HG03108 (cell line): ENCODE data around the gene SCGB1D1.

Experiments used
- ATAC-seq: cut with Tn5 transposase; IDR thresholded peaks from one replicate; pipeline ENCODE4 v1.9.1; 2021; ENCODE audit warnings: moderate library complexity; ENCODE audit not compliant: unreplicated experiment

The SCGB1D1 gene, protein sequence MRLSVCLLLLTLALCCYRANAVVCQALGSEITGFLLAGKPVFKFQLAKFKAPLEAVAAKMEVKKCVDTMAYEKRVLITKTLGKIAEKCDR

DNA sequence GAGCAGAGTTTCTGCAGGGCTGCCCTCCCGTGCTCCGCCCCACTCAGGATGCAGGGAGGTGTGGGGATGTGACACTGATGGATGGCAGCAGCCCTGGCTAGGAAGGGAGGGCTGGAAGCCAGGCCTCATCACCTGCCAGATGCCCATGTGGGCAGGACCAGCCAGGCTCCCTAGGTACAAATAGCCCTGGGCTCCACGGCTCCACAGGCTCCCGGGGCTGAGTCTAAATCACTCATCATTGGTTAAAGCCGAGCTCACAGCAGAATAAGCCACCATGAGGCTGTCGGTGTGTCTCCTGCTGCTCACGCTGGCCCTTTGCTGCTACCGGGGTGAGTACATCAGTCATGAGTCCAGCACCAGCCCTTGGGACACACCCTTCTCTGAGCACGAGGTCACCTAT is at the start of gene SCGB1D1:
Gene SCGB1D1 (plus strand): TSS at position 206 of the 400 bp plus-strand sequence. CDS start 69 bp downstream, at position 275.
- ATAC-seq, result no peak

DNA sequence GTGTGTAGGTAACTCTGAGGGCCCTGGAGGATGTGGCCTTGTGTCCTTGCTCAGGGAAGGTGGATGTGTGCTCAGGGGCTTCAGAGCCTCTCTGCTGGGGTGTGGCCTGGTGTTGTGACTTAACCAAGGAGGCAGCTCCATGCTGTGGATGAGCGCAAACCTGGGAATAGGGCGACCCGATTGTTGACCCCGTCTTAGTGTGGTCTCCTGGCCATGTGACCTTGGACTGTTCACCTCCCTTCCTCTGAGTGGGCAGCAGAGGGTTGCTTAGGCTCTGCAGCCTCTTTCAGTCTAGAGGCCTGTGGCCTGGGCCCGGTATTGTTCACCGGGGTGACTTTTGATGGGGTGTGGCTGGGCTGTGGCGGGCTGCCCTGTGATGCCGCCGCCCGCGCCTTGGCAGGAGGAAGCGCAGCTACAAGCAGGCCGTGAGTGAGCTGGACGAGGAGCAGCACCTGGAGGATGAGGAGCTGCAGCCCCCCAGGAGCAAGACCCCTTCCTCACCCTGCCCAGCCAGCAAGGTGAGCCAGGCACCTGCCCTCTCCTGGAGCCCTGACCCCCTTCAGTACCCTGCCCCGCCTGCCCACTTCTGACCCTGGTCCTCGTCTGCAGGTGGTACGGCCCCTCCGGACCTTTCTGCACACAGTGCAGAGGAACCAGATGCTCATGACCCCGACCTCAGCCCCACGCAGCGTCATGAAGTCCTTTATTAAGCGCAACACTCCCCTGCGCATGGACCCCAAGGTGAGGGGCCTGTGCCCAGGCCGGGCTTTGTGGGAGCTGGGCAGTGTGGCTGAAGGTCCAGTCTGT is 49.5 kb upstream of the SCGB1D1 start:
- ATAC-seq, result no peak

- ATAC-seq, result no peak
These were observed 48.6 kb upstream of the SCGB1D1 start for GRCh38 chr11:62141111-62142042.

DNA sequence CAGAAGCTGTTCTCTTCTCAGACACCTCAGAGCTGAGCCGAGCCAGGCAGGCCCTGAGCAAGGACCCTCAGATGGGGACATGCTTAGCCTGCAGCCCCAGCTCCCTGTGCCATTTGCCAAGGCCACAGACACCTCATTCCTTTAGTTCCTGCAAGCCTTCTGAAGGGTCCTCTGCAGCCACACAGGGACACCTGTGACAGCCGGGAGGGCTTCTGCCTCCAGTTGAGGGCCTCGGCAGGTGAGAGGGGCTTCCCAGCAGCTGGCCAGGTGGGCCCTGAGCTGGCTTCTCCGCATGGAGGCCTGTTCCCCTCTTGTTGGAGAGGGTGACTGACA is 48.0 kb upstream of the SCGB1D1 start:
- no peak for ATAC-seq

DNA sequence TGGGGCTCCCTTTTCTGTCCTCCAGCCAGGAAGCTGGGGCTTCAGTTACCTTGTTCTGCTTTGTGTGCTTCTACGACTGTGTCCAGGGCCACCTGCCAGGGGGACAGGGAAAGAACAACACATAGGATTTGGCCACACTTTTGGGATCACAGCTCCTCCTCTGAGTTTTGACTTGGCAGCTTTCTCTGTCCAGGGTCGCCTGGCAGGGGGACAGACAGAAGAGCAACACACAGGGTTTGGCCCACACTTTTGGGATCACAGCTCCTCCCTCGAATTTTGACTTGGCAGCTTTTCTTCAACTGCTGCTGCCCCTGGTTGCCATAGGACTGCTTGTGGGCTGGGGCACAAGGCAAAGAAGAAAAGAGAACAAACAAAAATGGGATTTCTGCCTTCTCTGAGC is 47.1 kb upstream of the SCGB1D1 start:
- ATAC-seq, result no peak

DNA sequence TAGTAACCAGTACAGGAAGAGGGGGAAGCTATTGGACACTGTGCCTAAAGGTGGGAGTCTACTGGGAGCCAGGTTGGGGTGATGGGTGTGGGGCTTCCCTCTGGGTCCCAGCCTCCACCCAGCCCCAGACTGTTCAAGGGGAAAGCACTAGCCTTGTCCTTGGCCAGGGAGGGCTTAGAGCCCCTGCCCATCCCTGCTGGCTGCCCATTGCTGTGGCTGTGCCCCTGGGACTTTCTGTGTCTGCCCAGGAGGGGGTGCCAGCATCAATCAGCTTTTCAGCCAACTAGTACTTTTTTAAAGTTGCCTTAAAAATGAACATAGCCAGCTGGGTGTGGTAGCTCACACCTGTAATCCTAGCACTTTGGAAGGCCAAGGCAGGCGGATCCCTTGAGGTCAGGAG is 46.3 kb upstream of the SCGB1D1 start:
- ATAC-seq, result no peak

GRCh38 chr11:62144641-62145255 is 45.3 kb upstream of the SCGB1D1 start:
- no peak for ATAC-seq

DNA sequence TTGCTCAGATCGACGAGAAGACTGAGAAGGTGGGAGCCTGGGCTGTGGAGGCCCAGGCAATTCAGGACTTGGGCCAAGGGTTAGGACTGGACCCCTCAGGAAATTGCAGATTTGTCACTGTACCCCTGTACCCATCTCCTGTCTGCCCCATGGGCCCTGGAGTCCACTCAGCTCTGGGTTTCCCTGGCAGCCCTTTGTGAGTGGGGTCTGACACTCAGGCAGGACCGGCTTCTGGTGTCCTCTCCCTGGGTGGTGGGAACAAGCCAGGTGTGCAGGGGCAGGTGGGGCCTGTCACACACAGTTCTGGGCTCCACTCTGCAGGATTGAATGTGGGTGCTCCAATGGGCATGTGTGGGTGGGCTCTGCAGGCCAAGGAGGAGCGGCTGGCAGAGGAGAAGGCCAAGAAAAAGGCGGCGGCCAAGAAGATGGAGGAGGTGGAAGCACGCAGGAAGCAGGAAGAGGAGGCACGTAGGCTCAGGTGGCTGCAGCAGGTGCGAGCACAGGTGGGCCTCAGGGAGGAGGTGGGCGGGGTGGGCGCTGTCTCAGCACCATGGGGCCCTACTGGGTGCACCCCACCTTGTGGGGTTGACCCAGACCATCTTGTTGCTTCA is 44.6 kb upstream of the SCGB1D1 start:
- ATAC-seq, result no peak

DNA sequence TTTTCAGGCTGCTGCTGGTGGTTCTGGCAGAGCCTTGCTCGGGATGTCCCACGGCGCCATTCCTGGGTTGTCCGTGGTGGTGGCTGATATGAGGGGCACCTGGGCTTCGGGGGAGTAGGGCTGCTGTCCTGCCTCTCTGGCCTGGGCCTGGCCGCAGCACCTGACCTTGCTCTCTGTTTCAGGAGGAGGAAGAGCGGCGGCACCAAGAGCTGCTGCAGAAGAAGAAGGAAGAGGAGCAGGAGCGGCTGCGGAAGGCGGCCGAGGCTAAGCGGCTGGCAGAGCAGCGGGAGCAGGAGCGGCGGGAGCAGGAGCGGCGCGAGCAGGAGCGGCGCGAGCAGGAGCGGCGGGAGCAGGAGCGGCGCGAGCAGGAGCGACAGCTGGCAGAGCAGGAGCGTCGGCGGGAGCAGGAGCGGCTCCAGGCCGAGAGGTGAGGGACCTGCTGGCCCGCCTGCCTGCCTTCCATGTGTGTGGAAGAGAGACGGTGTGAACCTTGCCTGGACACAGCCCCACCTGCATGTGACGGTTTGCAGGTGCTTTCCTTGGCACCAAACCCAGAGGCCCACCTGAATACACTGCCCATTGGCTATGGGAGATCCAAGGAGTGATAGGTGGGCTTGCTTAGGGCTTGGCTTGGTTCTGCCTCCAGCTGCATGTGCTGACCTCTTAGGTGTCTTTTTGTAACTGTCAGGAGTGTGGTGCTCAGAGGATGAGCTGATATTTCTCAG is 43.4 kb upstream of the SCGB1D1 start:
- no peak for ATAC-seq

DNA sequence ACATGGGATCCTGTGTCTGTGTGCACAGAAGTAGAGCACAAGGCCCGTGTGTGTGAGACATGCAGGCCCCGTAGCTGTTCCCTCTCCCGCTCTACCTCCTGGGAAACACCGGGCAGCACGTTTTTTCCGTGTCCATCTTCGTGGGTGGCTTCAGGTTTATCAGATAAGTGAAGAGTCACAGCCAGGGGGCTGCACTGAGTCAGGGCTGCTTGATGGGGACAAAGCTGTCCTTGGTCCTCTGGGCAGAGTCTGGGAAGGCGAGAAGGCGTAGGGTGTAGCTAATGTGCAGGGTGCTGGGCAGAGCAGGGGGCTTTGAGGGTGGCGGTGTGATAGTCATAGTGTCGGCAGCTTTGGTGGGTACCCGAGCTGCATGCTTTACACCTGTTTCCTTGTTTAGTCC is 42.5 kb upstream of the SCGB1D1 start:
- no peak for ATAC-seq

DNA sequence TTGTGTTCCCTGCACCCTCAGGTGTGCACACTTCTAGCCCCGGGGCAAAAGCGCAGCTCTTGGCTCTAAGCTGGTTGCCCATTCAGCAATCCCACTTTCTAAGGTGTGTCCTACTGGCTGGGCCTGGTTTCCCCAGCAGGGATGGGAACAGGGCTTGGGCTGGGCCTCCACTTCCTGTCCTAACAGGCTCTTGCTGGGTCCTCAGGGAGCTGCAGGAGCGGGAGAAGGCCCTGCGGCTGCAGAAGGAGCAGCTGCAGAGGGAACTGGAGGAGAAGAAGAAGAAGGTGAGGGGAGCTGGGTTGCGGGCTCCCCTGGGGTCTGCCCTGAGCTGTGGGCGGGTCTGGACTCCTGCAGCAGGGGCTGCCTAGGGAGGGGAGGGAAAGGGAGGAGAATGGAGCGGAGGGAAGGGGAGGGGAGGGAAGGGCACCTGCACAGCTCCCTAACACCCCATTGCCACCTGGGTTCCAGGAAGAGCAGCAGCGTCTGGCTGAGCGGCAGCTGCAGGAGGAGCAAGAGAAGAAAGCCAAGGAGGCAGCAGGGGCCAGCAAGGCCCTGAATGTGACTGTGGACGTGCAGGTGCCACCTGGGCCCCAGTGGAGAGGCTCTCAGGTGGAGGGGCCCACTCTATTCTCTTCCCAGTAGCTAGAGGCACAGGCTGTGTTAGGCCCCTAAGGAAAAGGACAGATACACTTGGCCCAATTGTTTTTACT is 41.6 kb upstream of the SCGB1D1 start:
- ATAC-seq, result no peak

- ATAC-seq, result no peak
These were observed 39.8 kb upstream of the SCGB1D1 start for GRCh38 chr11:62149986-62150886.

- ATAC-seq, result no peak
These were observed 38.9 kb upstream of the SCGB1D1 start for GRCh38 chr11:62150887-62151736.

GRCh38 chr11:62151737-62152102 is 38.3 kb upstream of the SCGB1D1 start:
- no peak for ATAC-seq

DNA sequence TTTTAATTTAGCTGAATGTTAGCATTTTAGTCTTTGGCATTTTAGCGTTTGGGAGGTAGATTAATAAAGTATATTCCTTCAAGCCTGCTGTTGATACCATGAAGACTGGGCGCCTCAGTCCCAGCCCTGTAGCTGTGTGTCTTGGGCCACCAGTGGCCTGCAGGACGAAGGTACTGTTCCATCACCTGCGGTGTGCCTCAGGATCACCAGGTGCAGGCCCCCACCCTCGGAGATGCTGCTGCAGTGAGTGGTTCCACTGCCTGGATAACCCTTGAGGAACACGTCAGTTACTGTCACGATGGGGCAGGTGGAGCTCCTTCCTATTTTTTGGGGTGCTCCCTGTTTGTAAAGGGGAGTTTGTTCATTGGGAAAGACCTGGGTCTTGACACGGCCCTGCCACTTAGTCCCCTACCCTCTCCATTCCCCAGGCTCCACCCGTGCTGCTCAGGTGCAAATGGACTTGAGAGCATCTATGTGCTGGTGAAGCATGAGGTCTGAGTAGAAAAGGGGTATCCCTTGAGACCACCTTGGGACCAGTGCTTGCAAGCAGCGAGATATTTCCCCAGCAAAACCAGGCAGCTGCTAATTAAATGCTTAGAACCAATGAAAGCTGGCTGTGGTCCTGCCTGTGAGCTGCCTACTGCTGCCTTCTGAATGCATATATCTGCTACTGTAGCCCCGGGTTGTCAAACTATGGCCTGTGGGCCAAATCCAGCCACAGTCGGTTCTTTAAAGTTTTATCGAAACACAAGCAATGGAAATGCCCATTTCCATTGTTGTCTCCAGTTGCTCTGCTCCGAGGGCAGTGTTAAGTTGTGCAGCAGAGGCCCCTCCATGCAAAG is 37.5 kb upstream of the SCGB1D1 start:
- ATAC-seq, result no peak

GRCh38 chr11:62153087-62153395 is 37.0 kb upstream of the SCGB1D1 start:
- no peak for ATAC-seq

DNA sequence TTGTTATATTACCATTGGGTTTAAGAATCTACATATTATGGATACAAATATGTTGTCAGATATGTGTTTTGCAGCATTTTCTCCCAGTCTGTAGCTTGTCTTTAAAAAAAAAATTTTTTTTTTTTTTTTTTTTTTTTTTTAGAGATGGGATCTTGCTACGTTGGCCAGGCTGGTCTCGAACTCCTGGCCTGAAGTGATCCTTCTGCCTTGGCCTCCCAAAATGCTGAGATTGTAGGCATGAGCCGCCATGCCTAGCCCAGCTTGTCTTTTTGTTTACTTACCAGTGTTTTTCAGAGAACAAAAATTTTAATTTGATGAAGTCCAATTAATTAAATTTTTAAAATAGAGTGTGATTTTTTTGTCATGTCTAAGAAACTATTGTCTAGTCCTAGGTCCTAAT is 36.4 kb upstream of the SCGB1D1 start:
- no peak for ATAC-seq
